Measurements from ENCODE around the gene FOXN3.

FOXN3 gene

GRCh38 chr14:89142366-89142765, 274.7 kb downstream of the FOXN3 start:
- ChIA-PET CTCF (no interaction called here), POLR2A (no interaction called here)
- no peak for DNase-seq (ENCODE audit: extremely low spot score)
- no peak for TF ChIP-seq LEF1 (IDR thresholded peaks at IDR 0.05; ENCODE audit: borderline replicate concordance)
- TF ChIP-seq FOXA1 (IDR thresholded peaks at IDR 0.05): no peak
- TF ChIP-seq ZNF384 (IDR thresholded peaks at IDR 0.05): no peak
- TF ChIP-seq L3MBTL2 (conservative IDR thresholded peaks at IDR 0.05): no peak
- no peak for TF ChIP-seq NFRKB (IDR thresholded peaks at IDR 0.05)
- TF ChIP-seq SUZ12 (IDR thresholded peaks at IDR 0.05): no peak
- no peak for TF ChIP-seq SP1 (IDR thresholded peaks at IDR 0.05)
- TF ChIP-seq PKNOX1 (IDR thresholded peaks at IDR 0.05): no peak
- no peak for TF ChIP-seq TARDBP (IDR thresholded peaks at IDR 0.05)
- no peak for TF ChIP-seq FOXM1 (IDR thresholded peaks at IDR 0.05; ENCODE audit: borderline replicate concordance)
- TF ChIP-seq ELF4 (IDR thresholded peaks at IDR 0.05): no peak
- no peak for TF ChIP-seq HDGF (IDR thresholded peaks at IDR 0.05; ENCODE audit: borderline replicate concordance)
- TF ChIP-seq BHLHE40 (IDR thresholded peaks at IDR 0.05; ENCODE audit: borderline replicate concordance): no peak
- TF ChIP-seq CTBP1 (IDR thresholded peaks at IDR 0.05; ENCODE audit: borderline replicate concordance): no peak
- no peak for TF ChIP-seq ARNT (IDR thresholded peaks at IDR 0.05)
- no peak for TF ChIP-seq FOXK2 (IDR thresholded peaks at IDR 0.05)

DNA sequence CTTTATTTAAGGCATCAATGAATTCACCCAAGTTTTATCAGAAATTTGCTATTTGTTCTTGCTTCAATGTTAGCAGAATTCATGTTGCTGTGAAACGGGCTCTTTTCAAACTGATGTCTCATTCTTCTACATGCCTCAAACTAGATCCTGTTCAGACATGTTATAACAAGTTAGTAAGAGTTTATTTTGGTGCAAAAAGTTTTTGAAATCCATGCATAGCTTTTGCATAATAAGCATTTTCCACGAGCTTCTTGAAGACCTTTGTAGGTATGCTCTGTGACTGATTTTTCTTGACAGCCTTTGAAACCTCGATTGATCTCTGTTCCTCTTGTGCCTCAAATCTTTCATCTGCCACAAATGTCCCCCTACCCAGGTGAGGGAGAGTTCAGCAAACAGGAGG, 275.2 kb downstream of the FOXN3 start:
- TF ChIP-seq BHLHE40 (IDR thresholded peaks at IDR 0.05; ENCODE audit: borderline replicate concordance): no peak
- TF ChIP-seq ELF4 (IDR thresholded peaks at IDR 0.05): no peak
- TF ChIP-seq ARNT (IDR thresholded peaks at IDR 0.05): no peak
- TF ChIP-seq TARDBP (IDR thresholded peaks at IDR 0.05): no peak
- no peak for TF ChIP-seq SP1 (IDR thresholded peaks at IDR 0.05)
- TF ChIP-seq CTBP1 (IDR thresholded peaks at IDR 0.05; ENCODE audit: borderline replicate concordance): no peak
- no peak for TF ChIP-seq FOXK2 (IDR thresholded peaks at IDR 0.05)
- TF ChIP-seq FOXA1 (IDR thresholded peaks at IDR 0.05): no peak
- no peak for TF ChIP-seq SUZ12 (IDR thresholded peaks at IDR 0.05)
- TF ChIP-seq NFRKB (IDR thresholded peaks at IDR 0.05): no peak
- TF ChIP-seq L3MBTL2 (conservative IDR thresholded peaks at IDR 0.05): no peak
- no peak for TF ChIP-seq ZNF384 (IDR thresholded peaks at IDR 0.05)
- no peak for TF ChIP-seq HDGF (IDR thresholded peaks at IDR 0.05; ENCODE audit: borderline replicate concordance)
- TF ChIP-seq LEF1 (IDR thresholded peaks at IDR 0.05; ENCODE audit: borderline replicate concordance): no peak
- TF ChIP-seq FOXM1 (IDR thresholded peaks at IDR 0.05; ENCODE audit: borderline replicate concordance): no peak
- TF ChIP-seq PKNOX1 (IDR thresholded peaks at IDR 0.05): no peak

GRCh38 chr14:89140326-89140725, 276.7 kb downstream of the FOXN3 start:
- ChIA-PET CTCF (interaction anchor here (0.7 kb wide), 1 partner anchor 12 kb away, joined by 5 read pairs; no protein-coding TSS in a partner anchor), POLR2A (no interaction called here)
- no peak for TF ChIP-seq NFRKB (IDR thresholded peaks at IDR 0.05)
- no peak for TF ChIP-seq ZNF384 (IDR thresholded peaks at IDR 0.05)
- TF ChIP-seq FOXK2 (IDR thresholded peaks at IDR 0.05): no peak
- no peak for TF ChIP-seq SP1 (IDR thresholded peaks at IDR 0.05)
- TF ChIP-seq SUZ12 (IDR thresholded peaks at IDR 0.05): no peak
- no peak for TF ChIP-seq FOXA1 (IDR thresholded peaks at IDR 0.05)
- TF ChIP-seq CTBP1 (IDR thresholded peaks at IDR 0.05; ENCODE audit: borderline replicate concordance): no peak
- DNase-seq (ENCODE audit: extremely low spot score): no peak

More for the DNA sequence above, 275.2 kb downstream of the FOXN3 start:
- no peak for DNase-seq (ENCODE audit: extremely low spot score)
- ChIA-PET POLR2A (no interaction called here), CTCF (no interaction called here)

DNA sequence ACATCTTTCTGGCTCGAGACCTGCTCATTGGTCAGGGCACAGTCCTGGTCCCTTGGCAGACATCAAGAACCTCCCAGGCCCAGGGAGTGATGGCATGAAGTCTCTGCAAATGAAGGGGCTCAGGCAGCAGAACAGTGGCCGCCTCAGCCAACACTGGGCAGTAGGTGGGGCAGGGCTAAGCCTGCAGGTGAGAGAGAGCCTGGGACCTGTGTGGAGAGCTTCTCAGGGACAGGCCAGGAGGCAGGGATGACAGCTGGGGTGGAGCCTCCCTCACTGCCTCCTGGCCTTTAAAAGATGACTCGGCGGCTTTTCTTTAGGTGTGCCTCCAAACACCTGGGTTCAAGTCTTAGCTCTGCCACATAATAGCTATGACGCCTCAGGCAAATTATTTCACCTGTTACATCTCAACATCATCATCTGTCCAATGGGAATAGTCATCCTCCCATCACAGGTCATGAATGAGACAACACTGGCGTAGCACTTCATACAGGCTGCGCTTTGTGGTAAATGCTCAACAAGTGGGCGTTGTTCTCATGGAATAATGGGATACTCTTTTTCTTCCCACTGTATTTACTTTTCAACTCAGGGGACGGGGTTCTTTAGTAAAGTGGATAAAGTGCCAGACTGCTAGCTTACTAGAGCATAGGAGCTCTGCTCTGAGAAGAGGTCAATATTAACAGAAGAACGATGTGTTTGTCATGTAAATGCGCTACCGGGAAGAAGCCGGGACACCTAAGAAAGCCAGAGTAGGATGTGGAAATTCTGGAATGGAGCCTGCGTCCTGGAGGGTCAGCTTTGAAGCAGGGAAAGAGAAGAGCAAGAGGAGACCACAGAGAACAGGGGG, 277.4 kb downstream of the FOXN3 start:
- no peak for DNase-seq (ENCODE audit: extremely low spot score)
- POLR2A ChIA-PET: no interaction called here
- CTCF ChIA-PET: no interaction called here
- no peak for TF ChIP-seq L3MBTL2 (conservative IDR thresholded peaks at IDR 0.05)
- TF ChIP-seq SUZ12 (IDR thresholded peaks at IDR 0.05): no peak
- TF ChIP-seq HDGF (IDR thresholded peaks at IDR 0.05; ENCODE audit: borderline replicate concordance): no peak
- TF ChIP-seq FOXM1 (IDR thresholded peaks at IDR 0.05; ENCODE audit: borderline replicate concordance): no peak
- no peak for TF ChIP-seq ELF4 (IDR thresholded peaks at IDR 0.05)
- TF ChIP-seq BHLHE40 (IDR thresholded peaks at IDR 0.05; ENCODE audit: borderline replicate concordance): no peak
- TF ChIP-seq PKNOX1 (IDR thresholded peaks at IDR 0.05): no peak
- TF ChIP-seq TARDBP (IDR thresholded peaks at IDR 0.05): no peak
- no peak for TF ChIP-seq LEF1 (IDR thresholded peaks at IDR 0.05; ENCODE audit: borderline replicate concordance)

GRCh38 chr14:89138846-89139245, 278.2 kb downstream of the FOXN3 start:
- ChIA-PET CTCF (no interaction called here), POLR2A (no interaction called here)
- DNase-seq (ENCODE audit: extremely low spot score): no peak
- no peak for TF ChIP-seq SP1 (IDR thresholded peaks at IDR 0.05)
- TF ChIP-seq HDGF (IDR thresholded peaks at IDR 0.05; ENCODE audit: borderline replicate concordance): no peak
- TF ChIP-seq FOXA1 (IDR thresholded peaks at IDR 0.05): no peak
- TF ChIP-seq NFRKB (IDR thresholded peaks at IDR 0.05): no peak
- TF ChIP-seq FOXK2 (IDR thresholded peaks at IDR 0.05): no peak
- no peak for TF ChIP-seq CTBP1 (IDR thresholded peaks at IDR 0.05; ENCODE audit: borderline replicate concordance)
- TF ChIP-seq ARNT (IDR thresholded peaks at IDR 0.05): no peak
- no peak for TF ChIP-seq PKNOX1 (IDR thresholded peaks at IDR 0.05)
- no peak for TF ChIP-seq ELF4 (IDR thresholded peaks at IDR 0.05)
- no peak for TF ChIP-seq L3MBTL2 (conservative IDR thresholded peaks at IDR 0.05)
- TF ChIP-seq FOXM1 (IDR thresholded peaks at IDR 0.05; ENCODE audit: borderline replicate concordance): no peak
- TF ChIP-seq LEF1 (IDR thresholded peaks at IDR 0.05; ENCODE audit: borderline replicate concordance): no peak
- TF ChIP-seq BHLHE40 (IDR thresholded peaks at IDR 0.05; ENCODE audit: borderline replicate concordance): no peak
- no peak for TF ChIP-seq TARDBP (IDR thresholded peaks at IDR 0.05)
- no peak for TF ChIP-seq SUZ12 (IDR thresholded peaks at IDR 0.05)
- TF ChIP-seq ZNF384 (IDR thresholded peaks at IDR 0.05): no peak
